ENCODE data around the gene SLCO2B1.

SLCO2B1 gene

GRCh38 chr11:75162954-75163353 is 12.0 kb downstream of the SLCO2B1 start:
- no peak for FAIRE-seq

GRCh38 chr11:75163921-75164849 is 13.3 kb downstream of the SLCO2B1 start:
- no peak for FAIRE-seq

- FAIRE-seq, result no peak
Observed at GRCh38 chr11:75165721-75166120, 14.8 kb downstream of the SLCO2B1 start.

- no peak for FAIRE-seq
Observed at GRCh38 chr11:75166791-75167190, 15.9 kb downstream of the SLCO2B1 start.

- FAIRE-seq, result no peak
Observed at GRCh38 chr11:75167617-75168016, 16.7 kb downstream of the SLCO2B1 start.

GRCh38 chr11:75169101-75169885 is 18.4 kb downstream of the SLCO2B1 start:
- no peak for FAIRE-seq

GRCh38 chr11:75170516-75171201 is 19.8 kb downstream of the SLCO2B1 start:
- FAIRE-seq, result no peak

- FAIRE-seq, result no peak
Observed at GRCh38 chr11:75173336-75173735, 22.4 kb downstream of the SLCO2B1 start.

- no peak for FAIRE-seq
Observed at GRCh38 chr11:75174781-75175370, 24.0 kb downstream of the SLCO2B1 start.

- FAIRE-seq, result no peak
Observed at GRCh38 chr11:75182664-75183063, 31.8 kb downstream of the SLCO2B1 start.

- no peak for FAIRE-seq
Observed at GRCh38 chr11:75184051-75184450, 33.1 kb downstream of the SLCO2B1 start.

GRCh38 chr11:75184757-75185425 is 34.0 kb downstream of the SLCO2B1 start:
- FAIRE-seq, result no peak

GRCh38 chr11:75185866-75186265 is 35.0 kb downstream of the SLCO2B1 start:
- FAIRE-seq, result no peak

GRCh38 chr11:75186999-75187398 is 36.1 kb downstream of the SLCO2B1 start:
- no peak for FAIRE-seq

- FAIRE-seq, result no peak
Observed at GRCh38 chr11:75188671-75189070, 37.8 kb downstream of the SLCO2B1 start.

- no peak for FAIRE-seq
Observed at GRCh38 chr11:75189108-75189507, 38.2 kb downstream of the SLCO2B1 start.

GRCh38 chr11:75189911-75190310 is 39.0 kb downstream of the SLCO2B1 start:
- no peak for FAIRE-seq

- FAIRE-seq, result no peak
Observed at GRCh38 chr11:75190652-75191329, 39.9 kb downstream of the SLCO2B1 start.

GRCh38 chr11:75191330-75191717 is 40.4 kb downstream of the SLCO2B1 start:
- no peak for FAIRE-seq

GRCh38 chr11:75193271-75193670 is 42.4 kb downstream of the SLCO2B1 start:
- FAIRE-seq, result no peak

GRCh38 chr11:75193711-75194110 is 42.8 kb downstream of the SLCO2B1 start:
- FAIRE-seq, result no peak

GRCh38 chr11:75194147-75194546 is 43.2 kb downstream of the SLCO2B1 start:
- FAIRE-seq, result no peak

Data from TTC549 (cell line).